ENCODE results near the gene TRPM3.

Gene TRPM3

DNA sequence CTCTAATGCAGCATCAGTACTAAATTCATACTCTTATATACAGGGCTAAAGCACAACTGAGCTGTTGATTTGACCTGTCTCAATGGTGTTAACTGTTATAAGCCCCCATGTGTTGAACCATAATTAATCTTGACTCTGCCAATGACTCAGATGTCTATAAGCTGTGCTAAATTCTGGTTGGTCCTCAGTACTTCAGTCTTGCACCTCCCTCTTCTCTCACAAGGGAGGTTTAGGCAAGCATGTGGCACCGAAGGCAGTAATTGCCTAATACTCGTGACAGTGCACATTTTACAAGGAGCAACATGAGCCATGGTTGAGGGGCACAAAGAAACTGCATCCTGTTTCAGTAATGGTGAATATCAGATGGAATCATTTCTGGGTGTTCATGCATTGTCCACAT, 255.9 kb downstream of the TRPM3 start:
- no peak overlapping the region for H3K27ac ChIP-seq
- no peak for DNase-seq (ENCODE audit: low read depth, low spot score)
- TF ChIP-seq EZH2 (IDR thresholded peaks at IDR 0.05) (no peak), POLR2AphosphoS5 (IDR thresholded peaks at IDR 0.05; ENCODE audit: borderline replicate concordance, low read depth, low read length) (no peak), FOXP2 (optimal IDR thresholded peaks at IDR 0.05; ENCODE audit: control extremely low read depth, extremely low read length, insufficient read depth) (no peak)

DNA sequence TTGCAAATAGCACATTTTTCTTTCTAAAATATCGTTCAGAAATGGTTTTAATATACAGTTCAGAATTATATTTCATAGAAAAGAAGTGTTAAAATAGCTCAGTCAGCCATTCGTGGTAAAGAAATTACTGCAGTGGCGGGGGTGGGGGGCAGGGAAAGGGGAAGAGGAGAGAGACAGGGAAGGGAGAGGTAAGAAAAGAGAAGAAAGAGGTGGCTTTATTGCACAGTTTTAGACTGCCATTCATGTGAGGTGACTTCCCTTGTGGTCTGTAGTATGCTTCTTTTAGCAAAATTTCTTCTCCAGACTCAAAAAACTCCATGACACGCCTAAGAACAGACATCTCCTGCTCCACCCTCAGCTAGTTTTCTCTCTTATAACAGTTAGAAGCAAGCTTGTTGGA, 259.6 kb downstream of the TRPM3 start:
- H3K36me3 ChIP-seq (ENCODE audit: insufficient read depth, low read length) = no peaks in the 10 kb centered on the region

More for the DNA sequence above, 255.9 kb downstream of the TRPM3 start:
- H3K9me3 ChIP-seq (ENCODE audit: low read depth, low read length) = no peaks in the 10 kb centered on the region
- no peaks in the 10 kb centered on the region for H3K36me3 ChIP-seq (ENCODE audit: insufficient read depth, low read length)
- H3K9ac ChIP-seq (ENCODE audit: insufficient read length) = no peak overlapping the region
- H3K4me3 ChIP-seq = no peak overlapping the region

DNA sequence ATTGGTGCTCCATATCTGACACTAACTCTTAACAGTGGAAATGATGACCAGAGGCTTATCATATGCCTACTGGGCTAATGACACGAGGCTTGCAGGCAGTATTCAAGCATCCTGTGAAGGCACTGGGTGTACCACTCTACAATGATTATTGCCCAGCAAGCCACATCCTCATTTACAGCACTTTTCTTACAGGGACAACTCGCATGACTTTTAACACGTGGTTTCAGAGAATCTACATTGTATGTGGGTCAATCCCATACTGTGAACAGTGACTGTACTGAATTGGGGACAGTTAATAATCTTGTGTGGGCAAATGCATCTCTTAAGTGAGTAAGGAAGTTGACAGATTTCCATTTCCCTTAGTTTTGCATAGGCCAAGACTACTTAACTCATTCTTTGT, 260.0 kb downstream of the TRPM3 start:
- Histone ChIP-seq H3K36me3 (ENCODE audit: insufficient read depth, low read length) (no peaks in the 10 kb centered on the region), H3K9ac (ENCODE audit: insufficient read length) (no peak overlapping the region), H3K4me3 (no peak overlapping the region), H3K27ac (no peak overlapping the region), H3K9me3 (ENCODE audit: low read depth, low read length) (no peaks in the 10 kb centered on the region)
- no peak for DNase-seq (ENCODE audit: low read depth, low spot score)
- TF ChIP-seq FOXP2 (optimal IDR thresholded peaks at IDR 0.05; ENCODE audit: control extremely low read depth, extremely low read length, insufficient read depth) (no peak), POLR2AphosphoS5 (IDR thresholded peaks at IDR 0.05; ENCODE audit: borderline replicate concordance, low read depth, low read length) (no peak), EZH2 (IDR thresholded peaks at IDR 0.05) (no peak)

More for the DNA sequence above, 259.6 kb downstream of the TRPM3 start:
- Histone ChIP-seq H3K9me3 (ENCODE audit: low read depth, low read length) (no peaks in the 10 kb centered on the region), H3K27ac (no peak overlapping the region), H3K4me3 (no peak overlapping the region), H3K9ac (ENCODE audit: insufficient read length) (no peak overlapping the region)
- TF ChIP-seq POLR2AphosphoS5 (IDR thresholded peaks at IDR 0.05; ENCODE audit: borderline replicate concordance, low read depth, low read length) (no peak), EZH2 (IDR thresholded peaks at IDR 0.05) (no peak), FOXP2 (optimal IDR thresholded peaks at IDR 0.05; ENCODE audit: control extremely low read depth, extremely low read length, insufficient read depth) (no peak)
- DNase-seq (ENCODE audit: low read depth, low spot score) = no peak

DNA sequence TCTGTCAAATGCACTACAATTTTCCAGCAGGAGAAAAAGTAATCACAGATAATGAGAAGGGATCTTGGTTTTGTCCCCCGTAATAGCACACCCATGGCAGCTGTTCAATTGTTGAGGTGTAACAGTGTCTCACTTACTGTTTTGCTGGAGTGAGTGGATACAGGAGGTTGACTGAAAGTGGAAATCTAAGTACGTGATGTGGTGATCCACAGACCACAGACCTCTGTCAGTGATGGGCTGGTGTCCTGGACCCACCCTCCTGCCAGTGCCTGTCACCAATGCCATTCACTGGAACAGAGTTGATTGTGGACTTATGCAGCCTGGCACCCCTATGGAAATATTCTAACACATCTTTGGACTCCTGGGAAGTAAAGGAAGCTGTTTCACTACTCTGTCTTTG, 261.7 kb downstream of the TRPM3 start:
- H3K9me3 ChIP-seq (ENCODE audit: low read depth, low read length) = no peaks in the 10 kb centered on the region
- no peak for DNase-seq (ENCODE audit: low read depth, low spot score)
- H3K4me3 ChIP-seq = no peak overlapping the region
- H3K9ac ChIP-seq (ENCODE audit: insufficient read length) = no peak overlapping the region
- TF ChIP-seq EZH2 (IDR thresholded peaks at IDR 0.05) (no peak), POLR2AphosphoS5 (IDR thresholded peaks at IDR 0.05; ENCODE audit: borderline replicate concordance, low read depth, low read length) (no peak), FOXP2 (optimal IDR thresholded peaks at IDR 0.05; ENCODE audit: control extremely low read depth, extremely low read length, insufficient read depth) (no peak)
- no peaks in the 10 kb centered on the region for H3K36me3 ChIP-seq (ENCODE audit: insufficient read depth, low read length)
- H3K27ac ChIP-seq = no peak overlapping the region

DNA sequence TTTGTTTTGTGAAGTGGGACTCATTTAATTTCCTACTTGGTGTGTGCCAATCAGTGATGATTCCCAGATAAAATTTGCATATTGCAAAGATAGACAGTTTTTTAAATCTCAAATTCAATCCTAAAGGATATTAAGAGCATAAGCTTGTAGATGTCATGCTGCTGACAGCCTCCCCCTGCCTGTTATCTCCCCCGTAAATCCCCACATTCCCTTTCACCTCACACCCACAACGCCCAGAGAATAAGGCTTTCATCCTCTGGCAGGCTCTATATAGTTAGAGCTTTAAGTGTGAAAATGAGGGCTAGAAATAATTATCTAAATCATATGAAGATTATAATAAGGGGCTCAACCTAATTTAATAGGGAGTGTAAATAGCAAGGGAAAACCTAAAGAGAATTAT, 265.0 kb downstream of the TRPM3 start:
- TF ChIP-seq POLR2AphosphoS5 (IDR thresholded peaks at IDR 0.05; ENCODE audit: borderline replicate concordance, low read depth, low read length) (no peak), FOXP2 (optimal IDR thresholded peaks at IDR 0.05; ENCODE audit: control extremely low read depth, extremely low read length, insufficient read depth) (no peak), EZH2 (IDR thresholded peaks at IDR 0.05) (no peak)
- no peak overlapping the region for H3K27ac ChIP-seq
- no peaks in the 10 kb centered on the region for H3K9me3 ChIP-seq (ENCODE audit: low read depth, low read length)
- DNase-seq (ENCODE audit: low read depth, low spot score) = no peak
- no peak overlapping the region for H3K4me3 ChIP-seq
- H3K9ac ChIP-seq (ENCODE audit: insufficient read length) = no peak overlapping the region
- H3K36me3 ChIP-seq (ENCODE audit: insufficient read depth, low read length) = no peaks in the 10 kb centered on the region

DNA sequence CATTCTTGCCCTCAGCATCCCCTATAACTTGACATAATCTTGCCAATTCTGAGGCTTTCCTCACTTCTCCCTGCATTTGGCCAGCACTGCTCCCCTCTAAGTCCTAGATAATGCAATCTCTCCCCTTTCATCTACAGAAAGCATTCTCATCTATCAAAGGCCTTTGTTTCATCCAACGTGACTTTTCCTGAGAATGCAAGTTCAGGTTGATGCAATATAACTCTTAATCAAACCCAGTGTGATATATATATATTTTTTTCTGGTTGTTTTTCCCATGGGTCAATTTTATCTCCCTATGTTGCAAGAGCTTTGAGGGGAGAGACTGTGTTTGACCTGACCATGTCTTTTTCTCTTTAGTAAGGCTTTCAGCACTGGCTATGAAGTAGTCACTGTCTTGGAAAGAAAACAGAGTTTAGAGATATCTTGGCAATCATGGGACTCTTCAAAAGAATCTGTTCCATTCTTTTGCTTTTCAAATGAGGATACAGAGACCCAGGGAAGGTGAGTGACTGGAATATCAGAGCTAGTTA, 268.6 kb downstream of the TRPM3 start:
- no peak for DNase-seq (ENCODE audit: low read depth, low spot score)
- H3K9ac ChIP-seq (ENCODE audit: insufficient read length) = no peak overlapping the region
- H3K4me3 ChIP-seq = no peak overlapping the region
- no peak overlapping the region for H3K27ac ChIP-seq
- no peaks in the 10 kb centered on the region for H3K36me3 ChIP-seq (ENCODE audit: insufficient read depth, low read length)
- no peaks in the 10 kb centered on the region for H3K9me3 ChIP-seq (ENCODE audit: low read depth, low read length)
- TF ChIP-seq FOXP2 (optimal IDR thresholded peaks at IDR 0.05; ENCODE audit: control extremely low read depth, extremely low read length, insufficient read depth) (no peak), POLR2AphosphoS5 (IDR thresholded peaks at IDR 0.05; ENCODE audit: borderline replicate concordance, low read depth, low read length) (no peak), EZH2 (IDR thresholded peaks at IDR 0.05) (no peak)

DNA sequence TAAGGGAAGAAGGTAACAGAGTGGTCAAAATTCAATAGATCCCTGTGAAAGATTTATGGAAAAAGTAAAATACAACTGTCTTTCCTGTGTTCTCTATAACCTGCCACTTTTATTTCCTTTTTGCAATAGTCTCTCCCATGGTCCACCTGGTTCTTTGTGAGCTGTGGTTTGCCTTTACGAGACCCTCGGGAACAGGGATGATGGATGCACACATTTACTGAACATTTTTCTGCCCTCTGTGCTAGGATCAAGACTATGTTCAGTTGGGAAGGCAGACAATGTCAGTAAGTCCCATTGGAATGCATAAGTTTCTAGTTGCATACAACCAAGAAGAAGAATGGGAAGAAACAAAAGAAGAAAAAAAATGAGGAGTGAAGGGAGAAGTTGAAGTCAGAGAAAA, 281.2 kb downstream of the TRPM3 start:
- Histone ChIP-seq H3K4me3 (no peak overlapping the region), H3K27ac (no peak overlapping the region), H3K9ac (ENCODE audit: insufficient read length) (no peak overlapping the region), H3K9me3 (ENCODE audit: low read depth, low read length) (no peaks in the 10 kb centered on the region), H3K36me3 (ENCODE audit: insufficient read depth, low read length) (no peaks in the 10 kb centered on the region)
- TF ChIP-seq FOXP2 (optimal IDR thresholded peaks at IDR 0.05; ENCODE audit: control extremely low read depth, extremely low read length, insufficient read depth) (no peak), POLR2AphosphoS5 (IDR thresholded peaks at IDR 0.05; ENCODE audit: borderline replicate concordance, low read depth, low read length) (no peak), EZH2 (IDR thresholded peaks at IDR 0.05) (no peak)
- DNase-seq (ENCODE audit: low read depth, low spot score) = no peak

DNA sequence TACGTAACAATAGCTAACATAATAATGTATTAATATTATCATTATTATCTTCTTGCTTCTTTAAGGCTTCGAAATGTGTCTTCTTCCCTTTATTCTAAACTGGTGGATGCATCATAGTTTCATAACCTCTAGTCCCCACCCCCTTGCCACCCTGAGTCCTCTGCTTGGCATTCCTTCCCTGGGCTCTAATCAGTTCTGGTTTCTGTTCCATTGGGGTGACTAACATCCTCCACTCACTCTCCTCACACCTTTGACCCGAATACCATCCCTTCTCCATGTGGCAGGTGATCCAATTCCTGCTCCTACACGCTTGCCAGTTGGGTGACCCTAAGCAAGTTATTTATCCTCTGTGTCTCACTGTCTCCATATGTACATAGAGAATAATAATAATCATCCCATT, 286.1 kb downstream of the TRPM3 start:
- Histone ChIP-seq H3K4me3 (no peak overlapping the region), H3K36me3 (ENCODE audit: insufficient read depth, low read length) (no peaks in the 10 kb centered on the region), H3K27ac (no peak overlapping the region), H3K9ac (ENCODE audit: insufficient read length) (no peak overlapping the region), H3K9me3 (ENCODE audit: low read depth, low read length) (no peaks in the 10 kb centered on the region)
- DNase-seq (ENCODE audit: low read depth, low spot score) = no peak
- TF ChIP-seq EZH2 (IDR thresholded peaks at IDR 0.05) (no peak), FOXP2 (optimal IDR thresholded peaks at IDR 0.05; ENCODE audit: control extremely low read depth, extremely low read length, insufficient read depth) (no peak), POLR2AphosphoS5 (IDR thresholded peaks at IDR 0.05; ENCODE audit: borderline replicate concordance, low read depth, low read length) (no peak)

DNA sequence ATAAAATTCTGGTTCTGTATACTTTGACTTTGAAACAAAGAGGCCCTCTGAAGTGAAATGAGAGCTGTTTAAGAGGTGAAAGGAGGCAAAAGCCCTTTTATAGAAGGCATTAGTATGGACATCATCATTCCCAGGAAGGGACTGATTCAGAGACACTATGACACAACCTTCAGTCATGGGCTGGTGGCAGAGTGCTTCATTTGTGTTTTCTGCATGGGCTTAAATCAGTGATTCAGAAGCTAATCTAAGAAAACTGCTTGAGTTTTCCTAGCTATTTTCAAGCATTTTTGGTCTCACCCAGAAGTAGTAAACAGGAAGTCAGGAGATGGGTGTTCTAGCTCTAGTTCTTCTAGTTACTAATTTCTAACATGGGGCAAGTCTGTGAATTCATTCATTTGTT, 288.9 kb downstream of the TRPM3 start:
- no peak overlapping the region for H3K9ac ChIP-seq (ENCODE audit: insufficient read length)
- H3K36me3 ChIP-seq (ENCODE audit: insufficient read depth, low read length) = no peaks in the 10 kb centered on the region
- no peak overlapping the region for H3K4me3 ChIP-seq
- no peak for DNase-seq (ENCODE audit: low read depth, low spot score)
- H3K9me3 ChIP-seq (ENCODE audit: low read depth, low read length) = no peaks in the 10 kb centered on the region
- no peak for TF ChIP-seq POLR2AphosphoS5 (IDR thresholded peaks at IDR 0.05; ENCODE audit: borderline replicate concordance, low read depth, low read length)
- TF ChIP-seq FOXP2 (optimal IDR thresholded peaks at IDR 0.05; ENCODE audit: control extremely low read depth, extremely low read length, insufficient read depth) = no peak
- TF ChIP-seq EZH2 (IDR thresholded peaks at IDR 0.05) = no peak
- no peak overlapping the region for H3K27ac ChIP-seq
